GM18517 (cell line): ENCODE measurements around the gene ASB10.

ENCODE experiments used
- ATAC-seq: cut with Tn5 transposase; IDR thresholded peaks from one replicate; pipeline ENCODE4 v1.9.1; 2021; ENCODE audit warnings: mild to moderate bottlenecking, moderate library complexity; ENCODE audit not compliant: unreplicated experiment

ASB10 gene

GRCh38 chr7:151210087-151210854, 23.2 kb upstream of the ASB10 start, which contains the start of gene H2BK1:
Gene H2BK1 (minus strand): TSS chr7:151210488. CDS start chr7:151210318, 170 bp downstream.
- ATAC-seq, result no peak

GRCh38 chr7:151209588-151209987, 22.5 kb upstream of the ASB10 start:
- ATAC-seq, result no peak

- no peak for ATAC-seq
Observed at GRCh38 chr7:151208253-151208862, 21.3 kb upstream of the ASB10 start.

- no peak for ATAC-seq
Observed at GRCh38 chr7:151207804-151208203, 20.8 kb upstream of the ASB10 start.

- ATAC-seq, result no peak
Observed at GRCh38 chr7:151207315-151207714, 20.3 kb upstream of the ASB10 start.

GRCh38 chr7:151206914-151207313, 19.9 kb upstream of the ASB10 start:
- no peak for ATAC-seq

GRCh38 chr7:151205730-151206129, 18.7 kb upstream of the ASB10 start:
- no peak for ATAC-seq

- ATAC-seq, result no peak
Observed at GRCh38 chr7:151204383-151205032, 17.5 kb upstream of the ASB10 start.

- ATAC-seq, result no peak
Observed at GRCh38 chr7:151202836-151203235, 15.8 kb upstream of the ASB10 start.

- no peak for ATAC-seq
Observed at GRCh38 chr7:151201751-151202150, 14.7 kb upstream of the ASB10 start.

- no peak for ATAC-seq
Observed at GRCh38 chr7:151201344-151201743, 14.3 kb upstream of the ASB10 start.

- ATAC-seq, result no peak
Observed at GRCh38 chr7:151198945-151199848, 12.1 kb upstream of the ASB10 start.

GRCh38 chr7:151197932-151198331, 10.9 kb upstream of the ASB10 start:
- ATAC-seq, result no peak

- ATAC-seq, result no peak
Observed at GRCh38 chr7:151195616-151196450, 8.8 kb upstream of the ASB10 start.

GRCh38 chr7:151194188-151194587, 7.1 kb upstream of the ASB10 start:
- ATAC-seq, result no peak

GRCh38 chr7:151193203-151193978, 6.3 kb upstream of the ASB10 start:
- no peak for ATAC-seq

- no peak for ATAC-seq
Observed at GRCh38 chr7:151192002-151192539, 5.0 kb upstream of the ASB10 start.

GRCh38 chr7:151191544-151191943, 4.5 kb upstream of the ASB10 start:
- ATAC-seq, result no peak

- no peak for ATAC-seq
Observed at GRCh38 chr7:151189038-151189437, 2.0 kb upstream of the ASB10 start.
